ENCODE data around the gene CAV2.

CAV2 gene

GRCh38 chr7:116494472-116494871, 5.1 kb upstream of the CAV2 start:
- DNase-seq (ENCODE audit: low spot score) = no peak
- no peak for FAIRE-seq

GRCh38 chr7:116495736-116496135, 3.8 kb upstream of the CAV2 start:
- DNase-seq (ENCODE audit: low spot score) (no peak), FAIRE-seq (no peak)

DNA sequence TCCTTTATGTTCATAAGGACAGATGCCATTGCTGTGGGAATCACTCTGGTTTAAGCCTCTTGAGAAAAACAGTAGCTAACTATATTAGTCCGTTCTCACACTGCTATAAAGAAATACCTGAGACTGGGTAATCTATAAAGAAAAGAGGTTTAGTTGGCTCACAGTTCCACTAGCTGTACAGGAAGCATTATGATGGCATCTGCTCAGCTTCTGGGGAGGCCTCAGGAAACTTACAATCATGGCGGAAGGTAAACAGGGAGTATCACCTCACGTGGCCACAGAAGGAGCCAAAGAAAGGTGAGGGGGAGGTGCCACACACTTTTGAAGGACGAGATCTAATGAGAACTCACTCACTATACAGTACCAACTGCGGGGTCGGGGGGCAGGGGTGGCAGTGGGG, 2.9 kb upstream of the CAV2 start:
- DNase-seq (ENCODE audit: low spot score) (no peak), FAIRE-seq (no peak)

DNA sequence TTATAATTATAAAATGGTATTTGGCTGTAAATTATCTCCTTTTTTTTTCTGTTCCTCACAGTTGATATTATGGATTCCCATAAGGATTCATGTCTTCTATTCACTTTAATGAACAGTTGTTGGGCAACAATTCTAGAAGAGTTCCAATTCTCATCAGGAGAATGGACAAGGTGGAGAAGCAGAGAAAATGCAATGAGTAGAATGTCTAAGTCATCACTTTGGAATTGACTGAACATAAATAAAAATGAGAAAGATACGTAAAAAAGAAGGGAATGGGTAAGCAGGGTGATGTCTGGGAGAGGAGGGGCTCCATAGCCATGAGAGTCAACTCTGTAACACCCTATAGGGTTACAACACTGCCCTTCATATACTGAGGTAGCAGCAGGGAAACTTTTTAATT, 1.8 kb upstream of the CAV2 start:
- DNase-seq (ENCODE audit: low spot score) (no peak), FAIRE-seq (no peak)

DNA sequence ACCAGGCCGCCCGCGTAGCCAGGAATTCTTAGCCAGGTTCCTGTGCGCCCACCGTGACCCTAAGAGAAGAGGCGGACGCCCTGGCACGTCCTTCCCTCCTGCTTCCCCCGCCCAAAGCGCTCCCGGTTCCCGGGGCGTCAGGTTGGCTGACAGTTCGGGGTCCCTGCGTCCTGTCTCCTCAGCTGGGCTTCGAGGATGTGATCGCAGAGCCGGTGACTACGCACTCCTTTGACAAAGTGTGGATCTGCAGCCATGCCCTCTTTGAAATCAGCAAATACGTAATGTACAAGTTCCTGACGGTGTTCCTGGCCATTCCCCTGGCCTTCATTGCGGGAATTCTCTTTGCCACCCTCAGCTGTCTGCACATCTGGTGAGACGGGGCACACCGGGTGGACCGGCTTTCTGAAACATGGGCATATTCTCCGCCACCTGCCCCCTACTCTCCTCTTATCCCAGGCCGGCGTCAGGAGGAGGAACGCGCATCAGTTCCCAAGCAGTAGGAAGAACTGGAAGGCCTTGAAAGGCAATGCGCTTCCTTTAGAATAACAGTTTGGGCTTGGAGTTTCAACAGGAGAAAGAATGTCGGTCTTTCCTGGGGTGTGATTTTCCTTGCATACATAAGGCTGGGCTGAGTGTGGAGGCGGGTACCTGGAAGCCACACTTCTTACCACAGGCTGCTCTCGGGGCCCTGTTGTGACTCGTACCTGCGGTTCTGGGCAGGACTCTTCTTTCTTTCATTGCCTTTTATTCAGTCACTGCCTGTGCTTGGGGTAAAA, 728 bp downstream of the CAV2 start:
- DNase-seq (ENCODE audit: low spot score) (peak; percentile 12), FAIRE-seq (no peak)

GRCh38 chr7:116501425-116502167, 2.1 kb downstream of the CAV2 start:
- DNase-seq (ENCODE audit: low spot score) = no peak
- FAIRE-seq = no peak

DNA sequence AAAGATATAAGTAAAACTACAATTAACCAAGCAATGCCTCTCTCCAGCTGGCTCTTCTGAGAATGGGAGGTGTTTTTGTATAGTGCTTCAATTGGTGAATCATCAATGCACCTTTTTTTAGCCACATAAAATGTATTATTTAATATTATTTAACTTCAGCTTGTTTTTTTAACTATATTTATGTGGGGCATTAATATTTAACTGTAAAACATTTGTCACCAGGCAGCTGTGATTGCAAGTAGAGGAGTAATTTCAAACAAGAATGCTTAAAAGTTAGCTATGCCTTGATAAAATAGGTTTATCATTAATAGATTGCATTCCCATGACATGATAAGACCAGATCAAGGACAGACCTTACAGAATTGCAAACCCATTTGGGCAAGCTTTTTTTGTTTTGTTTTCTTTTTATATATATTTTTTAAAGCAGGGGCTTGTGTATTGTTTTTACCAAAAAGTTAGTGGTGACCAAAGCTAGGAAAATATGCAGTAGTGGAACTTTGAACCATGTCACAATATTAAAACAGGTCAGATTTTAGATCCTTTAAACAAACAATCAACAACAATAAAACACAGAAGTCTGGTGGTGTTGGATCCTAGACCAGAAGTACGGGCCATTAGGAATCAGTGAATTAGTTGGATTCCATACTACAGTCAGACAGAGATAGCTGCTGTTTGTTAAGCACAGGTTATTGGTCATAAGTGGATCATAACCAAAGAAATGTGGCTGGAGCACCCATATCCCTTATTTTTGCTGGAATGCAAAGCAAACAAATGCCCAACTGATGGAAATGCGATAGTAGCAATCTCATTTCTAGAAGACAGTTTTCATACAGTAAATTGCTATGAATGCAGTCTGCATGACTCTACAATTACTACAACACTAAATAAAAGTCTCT, 2.9 kb downstream of the CAV2 start:
- FAIRE-seq = no peak
- DNase-seq (ENCODE audit: low spot score) = no peak

GRCh38 chr7:116503835-116504234, 4.3 kb downstream of the CAV2 start:
- DNase-seq (ENCODE audit: low spot score) (no peak), FAIRE-seq (no peak)

GRCh38 chr7:116505278-116505677, 5.7 kb downstream of the CAV2 start:
- FAIRE-seq (no peak), DNase-seq (ENCODE audit: low spot score) (no peak)

GRCh38 chr7:116505823-116506222, 6.3 kb downstream of the CAV2 start:
- FAIRE-seq (no peak), DNase-seq (ENCODE audit: low spot score) (no peak)

- no peak for FAIRE-seq
- DNase-seq (ENCODE audit: low spot score) = no peak
These were observed 10.5 kb downstream of the CAV2 start for GRCh38 chr7:116509982-116510579.

GRCh38 chr7:116510795-116511194, 11.3 kb downstream of the CAV2 start:
- DNase-seq (ENCODE audit: low spot score) = no peak
- FAIRE-seq = no peak

DNA sequence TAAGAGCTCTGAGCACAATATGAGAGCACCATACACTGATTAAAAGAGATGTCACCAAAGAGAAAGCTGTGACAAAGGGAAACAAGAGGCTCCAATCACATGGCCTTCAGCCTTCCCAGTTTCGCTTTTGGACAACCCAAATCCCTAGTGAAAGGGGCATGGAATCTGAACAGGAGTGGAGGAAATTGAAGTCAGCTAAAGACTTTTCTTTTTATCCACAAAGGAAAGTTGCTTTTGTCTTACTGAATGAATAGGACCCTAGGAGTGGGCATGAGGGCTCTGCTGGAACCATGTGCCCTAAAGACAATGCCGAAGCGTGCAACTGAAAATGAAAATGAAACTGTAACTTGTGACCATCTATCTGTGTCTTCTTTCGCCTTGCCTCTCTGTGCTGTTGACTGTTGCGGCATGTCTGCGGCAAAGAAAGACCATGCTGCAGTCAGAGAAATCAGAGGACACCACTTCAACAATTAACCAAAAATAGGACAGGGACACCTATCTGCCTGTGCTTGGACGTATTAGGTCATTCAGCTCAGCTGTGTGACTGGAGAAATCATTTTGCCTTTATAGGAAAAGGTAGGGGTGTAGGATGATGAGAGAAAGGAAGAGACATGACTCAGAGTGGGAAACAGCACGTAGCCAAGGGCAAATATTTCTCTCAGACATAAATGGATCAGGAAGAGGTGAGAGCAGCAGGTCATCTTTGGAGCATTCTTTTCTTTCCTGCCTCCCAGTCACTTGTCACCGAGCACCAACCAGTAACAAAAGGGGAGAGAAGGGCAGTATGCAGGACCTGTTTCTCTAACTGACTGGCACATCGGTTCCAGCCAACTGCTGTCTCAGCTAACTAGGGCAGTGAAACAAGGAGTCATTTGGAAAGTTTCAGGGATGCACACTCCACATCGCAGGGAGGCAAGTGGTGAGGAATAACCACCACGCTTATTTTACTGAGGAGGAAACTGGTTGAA, 12.3 kb downstream of the CAV2 start:
- DNase-seq (ENCODE audit: low spot score) (peak; percentile 11), FAIRE-seq (peak; percentile 32)

DNA sequence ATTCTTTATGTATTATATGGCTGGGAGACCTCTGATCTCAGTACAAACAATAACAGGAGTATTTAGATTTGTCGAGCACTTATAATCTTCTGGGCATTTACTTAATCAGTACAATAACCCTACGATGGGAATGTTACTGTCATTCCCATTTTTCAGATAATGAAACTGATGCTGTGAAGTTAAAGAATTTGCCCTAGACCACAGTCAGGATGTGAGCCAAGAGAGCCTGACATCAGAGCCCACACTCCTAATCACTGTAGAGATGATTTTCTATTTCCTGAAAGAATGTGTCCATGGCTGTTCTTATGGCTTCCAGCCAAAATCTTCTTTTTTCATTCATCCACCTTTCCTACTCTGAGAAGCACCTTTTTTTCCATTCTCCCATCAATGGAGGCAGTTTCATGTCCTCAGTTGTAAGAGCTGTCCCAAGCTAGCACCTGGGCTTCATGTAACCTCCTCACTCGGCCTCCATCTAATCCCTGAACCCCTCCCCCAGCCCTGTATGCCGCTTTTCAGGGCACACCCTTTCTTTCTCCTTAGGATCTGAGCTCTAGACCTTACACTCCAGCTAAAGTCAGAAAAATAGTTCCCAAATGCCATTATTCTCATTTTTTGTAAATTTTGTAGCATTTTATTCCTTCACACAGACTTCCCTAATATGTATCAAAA, 13.1 kb downstream of the CAV2 start:
- FAIRE-seq (no peak), DNase-seq (ENCODE audit: low spot score) (peak; percentile 22)

DNA sequence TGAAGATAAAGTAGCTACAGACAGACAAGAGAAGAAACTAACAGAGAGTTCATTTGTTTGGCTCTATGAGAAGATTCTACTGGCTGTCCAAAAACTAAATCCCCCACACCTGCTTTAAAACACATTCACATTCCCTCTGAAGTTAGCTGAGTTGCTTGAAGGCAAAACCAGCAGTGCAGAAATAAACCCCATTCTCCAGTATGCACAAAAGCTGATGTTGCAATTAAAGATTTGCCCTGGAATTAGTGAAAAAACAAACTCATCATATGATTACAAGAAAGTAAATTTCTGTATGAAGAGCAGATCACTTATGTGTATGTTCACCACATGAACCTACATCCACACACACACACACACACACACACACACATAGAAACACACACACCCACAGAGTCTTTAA, 16.0 kb downstream of the CAV2 start:
- DNase-seq (ENCODE audit: low spot score) (no peak), FAIRE-seq (no peak)

- DNase-seq (ENCODE audit: low spot score) (no peak), FAIRE-seq (no peak)
These were observed 16.8 kb downstream of the CAV2 start for GRCh38 chr7:116516324-116516723.

- FAIRE-seq (no peak), DNase-seq (ENCODE audit: low spot score) (no peak)
These were observed 18.1 kb downstream of the CAV2 start for GRCh38 chr7:116517626-116518025.

GRCh38 chr7:116518961-116519360, 19.4 kb downstream of the CAV2 start:
- no peak for DNase-seq (ENCODE audit: low spot score)
- FAIRE-seq = no peak

DNA sequence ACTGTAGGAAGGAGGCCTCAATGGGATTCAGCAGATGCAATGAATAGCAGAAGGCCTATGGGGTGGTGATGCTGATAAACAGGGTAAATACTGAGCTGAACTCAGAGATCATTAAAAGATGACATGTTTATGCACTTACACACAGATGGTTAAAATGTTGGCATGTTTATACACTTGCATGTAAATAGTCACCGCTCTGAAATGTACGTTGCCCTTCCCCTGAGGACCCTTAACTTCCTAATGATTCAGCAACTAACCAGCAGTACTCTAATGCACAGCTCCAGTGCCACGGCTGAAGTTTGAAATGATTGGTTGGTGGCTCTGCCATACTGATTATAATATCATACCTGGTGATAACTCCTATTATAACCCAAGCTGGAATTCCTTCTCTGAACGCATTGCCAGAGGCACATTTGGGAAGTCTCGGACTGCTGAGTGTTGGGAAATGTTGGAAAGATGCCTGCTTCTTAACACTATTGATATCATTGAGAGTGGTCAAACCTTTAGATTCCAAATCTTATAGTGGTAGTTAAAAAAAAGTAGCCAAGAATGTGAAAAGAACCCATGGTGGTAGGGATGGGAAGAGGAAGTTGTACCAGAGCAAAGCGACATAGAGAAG, 21.6 kb downstream of the CAV2 start:
- no peak for FAIRE-seq

More for the DNA sequence above, 21.6 kb downstream of the CAV2 start:
- no peak for DNase-seq (ENCODE audit: low spot score)
